Caki2 (cell line): Measurements from ENCODE around the gene RGS6. TPM values are rescaled to one million over a fixed set of nuclear protein-coding genes. Genes with fewer than 3 reads are reported as not detected.
"Not testable (repeated sequence)": the region's sequence is repeated elsewhere in the genome, so short reads cannot be mapped to it uniquely, and the experiment has no call there.

Experiments used
- DNase-seq: peaks from one replicate; pipeline ENCODE4 v3.0.0-alpha.2; 2015; ENCODE audit warnings: low read depth
- in situ Hi-C: cut with HindIII; loops from 2 replicates; pipeline ENCODE4 v1.10.0; 2016; ENCODE audit warnings: low sequenced_read_pairs, low pct_unique_long_range_greater_than_20kb, mixed read lengths
- total RNA-seq: library from RNA; depleted of rRNA; stranded (reverse); fragments of >200 nt; shearing (Covaris generic); gene quantifications from 2 replicates; pipeline ENCODE4 v1.2.3, GENCODE V29; 2014; ENCODE audit warnings: low replicate concordance

Gene RGS6
- total RNA-seq, 1 experiment from 2014 or later = not detected

GRCh38 chr14:72443256-72443655 is 511.0 kb downstream of the RGS6 start:
- no peak for DNase-seq
- in situ Hi-C loops = no loop called here

- DNase-seq = no peak
- in situ Hi-C loops = no loop called here
Measured at GRCh38 chr14:72443991-72444441, 511.8 kb downstream of the RGS6 start.

GRCh38 chr14:72444701-72445100 is 512.5 kb downstream of the RGS6 start:
- DNase-seq = no peak
- in situ Hi-C loops = no loop called here

GRCh38 chr14:72448212-72448611 is 516.0 kb downstream of the RGS6 start:
- in situ Hi-C loops = no loop called here
- no peak for DNase-seq

GRCh38 chr14:72450473-72451044 is 518.3 kb downstream of the RGS6 start:
- in situ Hi-C loops = no loop called here
- DNase-seq = no peak

- DNase-seq = no peak
- in situ Hi-C loops = no loop called here
Measured at GRCh38 chr14:72451054-72451972, 519.1 kb downstream of the RGS6 start.

GRCh38 chr14:72452774-72453173 is 520.5 kb downstream of the RGS6 start:
- in situ Hi-C loops = no loop called here
- DNase-seq = no peak

- DNase-seq = no peak
- in situ Hi-C loops = no loop called here
Measured at GRCh38 chr14:72454388-72455160, 522.3 kb downstream of the RGS6 start.

- DNase-seq = no peak
- in situ Hi-C loops = no loop called here
Measured at GRCh38 chr14:72457641-72458040, 525.4 kb downstream of the RGS6 start.

GRCh38 chr14:72462056-72462455 is 529.8 kb downstream of the RGS6 start:
- DNase-seq = no peak
- in situ Hi-C loops = no loop called here

- peak; percentile 75 for DNase-seq
- in situ Hi-C loops = no loop called here
Measured at GRCh38 chr14:72463291-72463866, 531.1 kb downstream of the RGS6 start.

GRCh38 chr14:72464226-72464625 is 532.0 kb downstream of the RGS6 start:
- in situ Hi-C loops = no loop called here
- no peak for DNase-seq

GRCh38 chr14:72466325-72466724 is 534.1 kb downstream of the RGS6 start:
- in situ Hi-C loops = no loop called here
- no peak for DNase-seq

GRCh38 chr14:72471346-72471745 is 539.1 kb downstream of the RGS6 start:
- DNase-seq = no peak
- in situ Hi-C loops = no loop called here

- in situ Hi-C loops = no loop called here
- DNase-seq = no peak
Measured at GRCh38 chr14:72472845-72473244, 540.6 kb downstream of the RGS6 start.

- in situ Hi-C loops = no loop called here
- DNase-seq = peak; percentile 59
Measured at GRCh38 chr14:72476657-72477499, 544.6 kb downstream of the RGS6 start.

- in situ Hi-C loops = not testable (repeated sequence)
- DNase-seq = peak; percentile 46
Measured at GRCh38 chr14:72477578-72477977, 545.3 kb downstream of the RGS6 start.

- peak; percentile 69 for DNase-seq
Measured at GRCh38 chr14:72478471-72478893, 546.3 kb downstream of the RGS6 start.

More at GRCh38 chr14:72478471-72478893, 546.3 kb downstream of the RGS6 start:
- in situ Hi-C loops = no loop called here
